ENCODE data around the gene FAM163B.

FAM163B gene

GRCh38 chr9:133583586-133583985 is 25.6 kb downstream of the FAM163B start:
- no peak for DNase-seq (ENCODE audit: low read depth in 3 of 3, low spot score in 1 of 3)

GRCh38 chr9:133583111-133583510 is 26.1 kb downstream of the FAM163B start:
- DNase-seq (ENCODE audit: low read depth in 3 of 3, low spot score in 1 of 3), result no peak

GRCh38 chr9:133582501-133583045 is 26.6 kb downstream of the FAM163B start:
- no peak for DNase-seq (ENCODE audit: low read depth in 3 of 3, low spot score in 1 of 3)

GRCh38 chr9:133581513-133582343 is 27.5 kb downstream of the FAM163B start:
- DNase-seq (ENCODE audit: low read depth in 3 of 3, low spot score in 1 of 3), result no peak

- DNase-seq (ENCODE audit: low read depth in 3 of 3, low spot score in 1 of 3), result no peak
Observed at GRCh38 chr9:133581011-133581410, 28.2 kb downstream of the FAM163B start.

- DNase-seq (ENCODE audit: low read depth in 3 of 3, low spot score in 1 of 3), result no peak
Observed at GRCh38 chr9:133580419-133580738, 28.8 kb downstream of the FAM163B start.

- DNase-seq (ENCODE audit: low read depth in 3 of 3, low spot score in 1 of 3), result no peak
Observed at GRCh38 chr9:133579601-133580418, 29.4 kb downstream of the FAM163B start.

- DNase-seq (ENCODE audit: low read depth in 3 of 3, low spot score in 1 of 3), result no peak
Observed at GRCh38 chr9:133578524-133579441, 30.4 kb downstream of the FAM163B start.

- DNase-seq (ENCODE audit: low read depth in 3 of 3, low spot score in 1 of 3), result no peak
Observed at GRCh38 chr9:133577737-133578112, 31.5 kb downstream of the FAM163B start.

GRCh38 chr9:133576875-133577736 is 32.1 kb downstream of the FAM163B start:
- no peak for DNase-seq (ENCODE audit: low read depth in 3 of 3, low spot score in 1 of 3)

- no peak for DNase-seq (ENCODE audit: low read depth in 3 of 3, low spot score in 1 of 3)
Observed at GRCh38 chr9:133576031-133576874, 32.9 kb downstream of the FAM163B start.

GRCh38 chr9:133575186-133576030 is 33.8 kb downstream of the FAM163B start:
- no peak for DNase-seq (ENCODE audit: low read depth in 3 of 3, low spot score in 1 of 3)

- DNase-seq (ENCODE audit: low read depth in 3 of 3, low spot score in 1 of 3), result no peak
Observed at GRCh38 chr9:133574771-133575170, 34.4 kb downstream of the FAM163B start.

GRCh38 chr9:133573791-133574515 is 35.2 kb downstream of the FAM163B start:
- DNase-seq (ENCODE audit: low read depth in 3 of 3, low spot score in 1 of 3), result no peak

GRCh38 chr9:133572821-133573361 is 36.3 kb downstream of the FAM163B start:
- DNase-seq (ENCODE audit: low read depth in 3 of 3, low spot score in 1 of 3), result no peak

- no peak for DNase-seq (ENCODE audit: low read depth in 3 of 3, low spot score in 1 of 3)
Observed at GRCh38 chr9:133571896-133572595, 37.1 kb downstream of the FAM163B start.

- no peak for DNase-seq (ENCODE audit: low read depth in 3 of 3, low spot score in 1 of 3)
Observed at GRCh38 chr9:133571391-133571890, 37.7 kb downstream of the FAM163B start.

Data from stimulated activated CD4-positive, alpha-beta T cell treated with anti-CD3 and anti-CD28 coated beads, TNF-alpha, amount 100 ng/mL, for 1 hour (primary cell).